ENCODE results near the gene TSHZ3. TPM values are rescaled to one million over a fixed set of nuclear protein-coding genes. Genes with fewer than 3 reads are reported as not detected.

Gene TSHZ3
- total RNA-seq, 1 donor from 2014 or later = 17.0 TPM

- no peak overlapping the region for H3K4me3 Mint-ChIP-seq (ENCODE audit: unreplicated experiment)
- TF ChIP-seq, protein P1, sequence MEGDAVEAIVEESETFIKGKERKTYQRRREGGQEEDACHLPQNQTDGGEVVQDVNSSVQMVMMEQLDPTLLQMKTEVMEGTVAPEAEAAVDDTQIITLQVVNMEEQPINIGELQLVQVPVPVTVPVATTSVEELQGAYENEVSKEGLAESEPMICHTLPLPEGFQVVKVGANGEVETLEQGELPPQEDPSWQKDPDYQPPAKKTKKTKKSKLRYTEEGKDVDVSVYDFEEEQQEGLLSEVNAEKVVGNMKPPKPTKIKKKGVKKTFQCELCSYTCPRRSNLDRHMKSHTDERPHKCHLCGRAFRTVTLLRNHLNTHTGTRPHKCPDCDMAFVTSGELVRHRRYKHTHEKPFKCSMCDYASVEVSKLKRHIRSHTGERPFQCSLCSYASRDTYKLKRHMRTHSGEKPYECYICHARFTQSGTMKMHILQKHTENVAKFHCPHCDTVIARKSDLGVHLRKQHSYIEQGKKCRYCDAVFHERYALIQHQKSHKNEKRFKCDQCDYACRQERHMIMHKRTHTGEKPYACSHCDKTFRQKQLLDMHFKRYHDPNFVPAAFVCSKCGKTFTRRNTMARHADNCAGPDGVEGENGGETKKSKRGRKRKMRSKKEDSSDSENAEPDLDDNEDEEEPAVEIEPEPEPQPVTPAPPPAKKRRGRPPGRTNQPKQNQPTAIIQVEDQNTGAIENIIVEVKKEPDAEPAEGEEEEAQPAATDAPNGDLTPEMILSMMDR (IDR thresholded peaks at IDR 0.05) = no peak
- DNase-seq (ENCODE audit: low spot score) = no peak
- H3K4me1 Mint-ChIP-seq (ENCODE audit: low read depth) = peaks cover 16% of the 10 kb centered on the region
- no peaks in the 10 kb centered on the region for H3K27me3 Mint-ChIP-seq (ENCODE audit: low read depth)
- H3K36me3 Mint-ChIP-seq (ENCODE audit: low read depth) = no peaks in the 10 kb centered on the region
- H3K9me3 Mint-ChIP-seq (ENCODE audit: low read depth) = no peaks in the 10 kb centered on the region
- peak overlapping the region; percentile 38 for H3K27ac Mint-ChIP-seq (ENCODE audit: unreplicated experiment)
These were observed 63.5 kb downstream of the TSHZ3 start for GRCh38 chr19:31285744-31286143.

- Mint-ChIP-seq H3K4me3 (ENCODE audit: unreplicated experiment) (no peak overlapping the region), H3K9me3 (ENCODE audit: low read depth) (no peaks in the 10 kb centered on the region), H3K4me1 (ENCODE audit: low read depth) (peaks cover 18% of the 10 kb centered on the region), H3K27ac (ENCODE audit: unreplicated experiment) (no peak overlapping the region), H3K36me3 (ENCODE audit: low read depth) (no peaks in the 10 kb centered on the region), H3K27me3 (ENCODE audit: low read depth) (no peaks in the 10 kb centered on the region)
- no peak for DNase-seq (ENCODE audit: low spot score)
- TF ChIP-seq, protein P1 (IDR thresholded peaks at IDR 0.05) = no peak
These were observed 64.6 kb downstream of the TSHZ3 start for GRCh38 chr19:31284621-31285020.

DNA sequence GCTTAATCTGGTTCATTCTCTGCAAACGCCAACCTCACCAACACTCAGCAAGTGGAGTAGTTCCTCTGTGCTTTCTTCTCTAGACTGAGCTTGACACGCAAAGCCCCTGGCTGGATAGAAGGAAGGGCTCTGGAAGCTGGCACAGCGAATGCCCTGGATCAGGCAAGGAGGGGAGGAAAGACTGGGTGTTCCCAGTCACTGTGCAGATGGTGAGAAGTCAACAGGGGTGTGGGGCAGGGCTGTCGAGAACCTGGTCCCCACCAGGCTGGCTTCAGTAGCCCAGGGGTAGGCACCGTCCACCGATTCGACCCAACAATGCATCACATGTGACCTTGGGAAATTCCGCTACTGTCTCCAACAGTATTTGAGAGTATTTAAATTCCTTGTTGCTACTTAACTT is 65.5 kb downstream of the TSHZ3 start:
- no peaks in the 10 kb centered on the region for H3K27me3 Mint-ChIP-seq (ENCODE audit: low read depth)
- H3K9me3 Mint-ChIP-seq (ENCODE audit: low read depth) = no peaks in the 10 kb centered on the region
- H3K4me1 Mint-ChIP-seq (ENCODE audit: low read depth) = peaks cover 18% of the 10 kb centered on the region
- TF ChIP-seq, protein P1 (IDR thresholded peaks at IDR 0.05) = no peak
- no peak overlapping the region for H3K4me3 Mint-ChIP-seq (ENCODE audit: unreplicated experiment)
- no peak overlapping the region for H3K27ac Mint-ChIP-seq (ENCODE audit: unreplicated experiment)
- DNase-seq (ENCODE audit: low spot score) = no peak
- H3K36me3 Mint-ChIP-seq (ENCODE audit: low read depth) = peaks cover 5% of the 10 kb centered on the region

GRCh38 chr19:31282346-31282745 is 66.9 kb downstream of the TSHZ3 start:
- Mint-ChIP-seq H3K27ac (ENCODE audit: unreplicated experiment) (no peak overlapping the region), H3K9me3 (ENCODE audit: low read depth) (no peaks in the 10 kb centered on the region), H3K4me3 (ENCODE audit: unreplicated experiment) (no peak overlapping the region), H3K27me3 (ENCODE audit: low read depth) (no peaks in the 10 kb centered on the region), H3K4me1 (ENCODE audit: low read depth) (peaks cover 18% of the 10 kb centered on the region), H3K36me3 (ENCODE audit: low read depth) (peaks cover 13% of the 10 kb centered on the region)
- TF ChIP-seq, protein P1 (IDR thresholded peaks at IDR 0.05) = no peak
- DNase-seq (ENCODE audit: low spot score) = no peak

DNA sequence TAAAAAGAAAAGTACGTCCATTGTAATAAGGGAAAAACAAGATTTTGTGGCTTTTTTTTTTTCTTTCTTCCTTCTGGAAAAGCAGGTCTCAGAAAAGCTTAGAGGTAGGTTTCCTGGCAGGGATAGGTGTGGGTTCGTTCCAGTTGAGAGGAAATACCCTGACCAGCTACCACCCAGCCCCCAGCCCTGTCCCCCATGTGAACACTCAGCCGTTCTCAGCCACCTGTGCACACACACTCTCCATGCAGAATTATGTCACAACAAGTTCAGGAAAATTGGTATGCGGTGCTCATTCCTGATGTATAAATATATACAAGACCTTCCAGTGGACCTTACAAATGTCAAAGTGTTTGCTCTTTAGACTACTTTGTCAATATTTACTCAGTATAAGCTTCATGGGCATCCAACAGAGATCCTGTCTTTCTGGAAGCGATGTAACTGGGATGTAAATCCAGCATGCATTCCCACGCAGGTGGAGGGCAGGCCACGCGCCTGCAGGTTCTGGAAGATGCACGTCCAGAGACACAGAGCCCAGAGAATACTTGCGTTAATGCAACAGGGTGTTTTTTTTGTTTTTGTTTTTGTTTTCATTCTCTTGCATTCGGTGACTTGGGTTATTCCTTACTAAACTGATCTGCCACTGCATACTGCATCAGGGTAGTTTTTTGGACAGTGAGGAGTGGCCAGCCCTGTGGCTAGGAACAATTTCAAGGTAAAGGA is 68.8 kb downstream of the TSHZ3 start:
- peaks cover 15% of the 10 kb centered on the region for H3K4me1 Mint-ChIP-seq (ENCODE audit: low read depth)

More for the DNA sequence above, 68.8 kb downstream of the TSHZ3 start:
- Mint-ChIP-seq H3K27ac (ENCODE audit: unreplicated experiment) (no peak overlapping the region), H3K9me3 (ENCODE audit: low read depth) (no peaks in the 10 kb centered on the region), H3K4me3 (ENCODE audit: unreplicated experiment) (no peak overlapping the region), H3K27me3 (ENCODE audit: low read depth) (no peaks in the 10 kb centered on the region), H3K36me3 (ENCODE audit: low read depth) (peaks cover 17% of the 10 kb centered on the region)
- TF ChIP-seq, protein P1 (IDR thresholded peaks at IDR 0.05) = no peak
- no peak for DNase-seq (ENCODE audit: low spot score)

Data from chondrocyte (in vitro differentiated cells).